Right hindlimb (tissue), 1 donor: ENCODE results near the gene AADAC.
A peak's percentile ranks its signal among the peaks of the same experiment; 100 is the strongest.
"Not testable (repeated sequence)": the region's sequence is repeated elsewhere in the genome, so short reads cannot be mapped to it uniquely, and the experiment has no call there.

ENCODE experiments used
- DNase-seq: peaks from one replicate; pipeline ENCODE4 v3.0.0-alpha.2; 2018

AADAC gene, protein sequence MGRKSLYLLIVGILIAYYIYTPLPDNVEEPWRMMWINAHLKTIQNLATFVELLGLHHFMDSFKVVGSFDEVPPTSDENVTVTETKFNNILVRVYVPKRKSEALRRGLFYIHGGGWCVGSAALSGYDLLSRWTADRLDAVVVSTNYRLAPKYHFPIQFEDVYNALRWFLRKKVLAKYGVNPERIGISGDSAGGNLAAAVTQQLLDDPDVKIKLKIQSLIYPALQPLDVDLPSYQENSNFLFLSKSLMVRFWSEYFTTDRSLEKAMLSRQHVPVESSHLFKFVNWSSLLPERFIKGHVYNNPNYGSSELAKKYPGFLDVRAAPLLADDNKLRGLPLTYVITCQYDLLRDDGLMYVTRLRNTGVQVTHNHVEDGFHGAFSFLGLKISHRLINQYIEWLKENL

DNA sequence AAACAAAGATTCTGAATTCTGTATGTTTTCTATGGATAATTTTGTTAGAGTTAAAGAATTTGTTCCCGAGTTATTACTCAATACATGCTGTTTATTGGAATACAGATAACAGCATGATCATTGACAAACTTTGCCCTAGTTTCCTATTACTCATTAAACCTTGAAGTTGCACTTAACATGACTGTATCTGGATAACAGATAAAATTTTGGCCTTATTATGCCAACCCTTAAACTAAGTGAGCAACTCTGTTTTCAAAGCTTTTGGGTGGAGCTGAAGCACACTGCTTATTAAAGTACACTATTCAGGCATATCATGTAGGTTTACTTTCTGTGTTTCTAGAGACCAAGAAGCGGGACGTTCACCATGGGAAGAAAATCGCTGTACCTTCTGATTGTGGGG lies at the start of gene AADAC:
TSS of gene AADAC (plus strand) at position 318 of the 400 bp plus-strand sequence. CDS start at position 365, 47 bp downstream.
- DNase-seq, result no peak

DNA sequence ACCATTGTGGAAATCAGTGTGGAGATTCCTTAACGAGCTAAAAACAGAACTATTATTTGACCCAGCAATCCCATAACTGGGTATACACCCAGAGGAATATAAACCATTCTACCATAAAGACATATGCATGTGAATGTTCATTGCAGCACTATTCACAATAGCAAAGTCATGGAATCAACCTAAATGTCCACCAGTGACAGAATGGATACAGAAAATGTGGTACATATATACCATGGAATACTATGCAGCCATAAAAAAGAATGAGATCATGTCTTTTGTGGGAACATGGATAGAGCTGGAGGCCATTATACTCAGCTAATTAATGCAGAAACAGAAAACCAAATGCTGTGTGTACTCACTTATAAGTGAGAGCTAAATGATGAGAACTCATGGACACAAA lies 49.2 kb upstream of the AADAC start:
- DNase-seq, result not testable (repeated sequence)

DNA sequence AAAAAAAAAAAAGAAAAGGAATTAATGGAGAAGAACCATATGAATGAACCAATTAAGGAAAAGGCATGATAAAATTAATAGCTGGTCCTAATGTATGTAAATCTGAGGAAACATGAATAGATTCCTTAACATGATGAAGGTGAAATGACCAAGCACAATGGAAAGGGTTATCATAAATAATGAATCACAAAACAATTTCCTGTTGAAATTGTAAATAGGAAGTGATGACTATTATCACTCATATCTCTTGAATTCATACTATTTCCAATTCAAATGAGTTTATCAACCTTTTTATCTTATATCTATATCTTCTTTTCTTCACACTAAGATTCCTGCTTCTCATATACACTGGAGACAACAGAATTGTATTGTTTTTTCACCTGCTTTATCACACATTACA lies 48.2 kb upstream of the AADAC start:
- DNase-seq, result no peak

DNA sequence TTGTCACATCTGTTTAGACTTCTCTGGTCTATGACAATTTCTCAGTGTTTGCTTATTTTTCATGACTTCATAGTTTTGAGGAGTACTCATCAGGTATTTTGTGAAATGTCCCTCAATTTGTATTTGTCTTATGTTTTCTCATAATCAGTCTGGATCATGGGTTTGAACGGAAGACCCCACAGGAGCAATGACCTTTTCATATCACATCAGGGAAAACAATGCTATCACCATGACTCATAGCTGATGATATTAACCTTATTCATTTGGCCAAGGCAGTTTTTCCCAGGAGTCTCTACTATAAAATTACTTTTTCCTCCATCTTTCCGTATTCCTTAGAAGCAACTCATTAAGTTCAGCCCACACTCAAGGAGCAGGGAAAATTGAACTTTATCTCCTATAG lies 47.5 kb upstream of the AADAC start:
- no peak for DNase-seq

DNA sequence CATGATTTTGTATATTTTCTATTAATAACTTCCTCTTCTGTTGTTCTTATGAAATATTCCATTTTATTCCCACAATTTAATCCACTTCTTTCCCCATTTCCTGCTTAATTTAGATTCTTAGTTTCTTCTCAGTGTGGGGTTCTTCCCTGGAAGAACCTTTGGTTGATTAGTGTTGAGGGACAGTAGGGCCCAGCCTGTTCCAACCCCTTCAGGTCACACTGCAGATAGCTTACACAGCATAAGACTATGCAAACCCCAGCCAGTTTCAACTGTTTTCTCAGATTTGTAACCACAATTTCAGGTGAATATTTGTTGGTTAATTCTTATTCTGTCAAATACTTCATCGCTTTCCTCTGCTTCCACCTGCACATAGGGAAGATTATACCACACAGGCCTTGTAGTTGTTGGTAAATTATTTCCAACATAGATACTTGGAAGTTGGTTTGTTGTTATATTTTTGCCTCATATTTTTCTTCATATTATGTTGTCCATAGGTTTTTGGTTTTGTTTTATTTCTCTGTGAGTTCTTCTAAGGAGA lies 45.5 kb upstream of the AADAC start:
- no peak for DNase-seq

DNA sequence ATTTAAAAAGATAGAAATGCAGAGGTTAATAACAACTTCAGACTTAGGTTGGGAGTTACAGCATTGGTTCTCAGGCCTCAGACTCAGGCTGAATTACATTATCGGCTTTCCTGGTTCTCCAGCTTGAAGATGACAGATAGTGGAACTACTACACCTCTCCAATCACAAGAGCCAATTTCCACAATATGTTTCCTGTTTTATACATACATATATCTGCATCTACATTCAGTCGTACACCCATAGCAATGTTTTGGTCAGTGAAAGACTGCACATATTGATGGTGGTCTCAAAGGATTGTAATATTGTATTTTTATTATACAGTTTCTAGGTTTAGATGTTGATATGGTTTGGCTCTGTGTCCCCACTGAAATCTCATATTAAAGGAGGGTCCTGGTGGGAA lies 44.7 kb upstream of the AADAC start:
- DNase-seq, result no peak

DNA sequence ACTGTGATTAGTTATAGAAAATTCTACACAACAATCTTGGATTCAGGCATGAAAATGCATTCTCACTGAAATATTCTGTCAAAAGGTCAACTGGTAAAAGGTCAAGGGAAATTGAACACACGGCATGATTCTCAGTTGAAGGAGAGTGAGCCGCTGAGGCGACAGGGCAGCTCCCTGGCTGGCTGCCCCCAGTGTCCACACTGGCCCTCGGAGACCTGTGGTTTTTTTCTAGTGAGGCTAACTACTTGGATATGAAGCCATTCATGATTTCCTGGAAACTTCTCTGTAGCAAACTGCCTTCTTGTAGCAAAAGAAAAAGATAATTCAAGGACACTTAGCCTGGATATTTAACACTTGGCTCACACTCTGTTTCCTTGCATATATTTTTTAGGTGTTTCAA lies 43.0 kb upstream of the AADAC start:
- DNase-seq, result peak; percentile 61

DNA sequence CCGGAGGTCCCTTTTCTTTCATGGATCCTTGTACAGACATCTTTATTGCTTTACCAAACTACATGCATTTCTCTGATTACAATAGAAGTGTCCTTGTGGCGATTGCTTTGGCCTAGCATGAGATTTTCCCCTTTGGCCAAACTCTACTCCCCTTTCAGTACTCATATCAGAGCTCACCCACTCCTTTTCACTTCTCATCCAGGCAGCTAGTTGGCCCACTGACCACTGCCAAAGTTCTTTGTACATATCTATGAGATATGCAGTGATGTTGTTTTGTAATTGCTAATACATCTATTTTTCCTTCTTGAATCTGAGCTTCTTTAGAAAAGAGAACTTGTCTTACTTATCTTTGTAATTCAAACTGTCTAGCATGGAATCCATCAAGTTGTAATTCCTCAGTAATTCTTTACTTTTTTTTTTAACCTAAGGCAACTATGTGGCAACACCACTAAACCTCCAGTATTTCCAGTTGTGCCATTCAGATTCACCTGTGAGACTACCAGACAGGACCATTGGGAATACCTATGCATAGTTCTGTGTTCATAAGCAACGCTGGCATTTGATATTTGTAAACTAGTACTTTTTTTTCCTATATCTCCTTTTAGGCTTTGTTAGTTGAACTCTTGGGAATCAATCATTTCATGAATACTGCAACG lies 41.0 kb upstream of the AADAC start:
- DNase-seq, result no peak

DNA sequence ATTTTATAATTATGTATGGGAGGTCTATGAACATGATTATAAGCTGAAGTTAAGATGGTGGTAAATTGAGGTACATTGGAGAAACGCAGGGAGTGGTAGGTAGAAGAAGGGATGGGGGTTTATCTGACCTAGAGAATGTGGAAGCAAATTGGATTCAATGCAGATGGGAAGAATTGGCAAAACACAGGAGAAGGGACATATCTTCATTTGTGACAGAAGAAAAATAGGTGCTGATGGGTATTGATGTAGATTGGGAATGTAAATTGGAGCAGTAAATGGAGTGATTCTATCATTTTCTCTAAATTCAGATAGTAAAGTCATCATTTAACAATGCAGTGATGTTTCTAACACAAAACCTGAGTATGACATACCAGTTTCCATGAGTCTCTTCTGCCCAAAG lies 39.7 kb upstream of the AADAC start:
- DNase-seq, result no peak

DNA sequence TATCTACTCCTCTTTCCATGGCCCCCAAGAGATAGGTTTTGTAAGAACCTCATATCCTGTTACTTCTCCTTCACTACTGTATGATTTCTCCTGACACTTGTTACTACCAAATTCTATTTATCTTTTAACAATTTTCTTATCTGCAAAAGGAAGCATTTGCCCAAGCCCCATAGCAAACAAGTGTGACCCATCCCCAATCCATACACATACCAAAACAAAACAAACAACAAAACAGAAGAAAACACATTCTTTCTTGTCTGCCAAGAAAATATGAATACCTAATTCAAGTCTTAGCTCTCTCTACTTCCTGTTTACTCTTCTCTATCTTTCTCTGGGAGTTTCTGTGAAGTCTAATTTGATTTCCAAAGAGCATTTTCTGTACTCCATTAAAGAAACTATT lies 39.0 kb upstream of the AADAC start:
- no peak for DNase-seq

DNA sequence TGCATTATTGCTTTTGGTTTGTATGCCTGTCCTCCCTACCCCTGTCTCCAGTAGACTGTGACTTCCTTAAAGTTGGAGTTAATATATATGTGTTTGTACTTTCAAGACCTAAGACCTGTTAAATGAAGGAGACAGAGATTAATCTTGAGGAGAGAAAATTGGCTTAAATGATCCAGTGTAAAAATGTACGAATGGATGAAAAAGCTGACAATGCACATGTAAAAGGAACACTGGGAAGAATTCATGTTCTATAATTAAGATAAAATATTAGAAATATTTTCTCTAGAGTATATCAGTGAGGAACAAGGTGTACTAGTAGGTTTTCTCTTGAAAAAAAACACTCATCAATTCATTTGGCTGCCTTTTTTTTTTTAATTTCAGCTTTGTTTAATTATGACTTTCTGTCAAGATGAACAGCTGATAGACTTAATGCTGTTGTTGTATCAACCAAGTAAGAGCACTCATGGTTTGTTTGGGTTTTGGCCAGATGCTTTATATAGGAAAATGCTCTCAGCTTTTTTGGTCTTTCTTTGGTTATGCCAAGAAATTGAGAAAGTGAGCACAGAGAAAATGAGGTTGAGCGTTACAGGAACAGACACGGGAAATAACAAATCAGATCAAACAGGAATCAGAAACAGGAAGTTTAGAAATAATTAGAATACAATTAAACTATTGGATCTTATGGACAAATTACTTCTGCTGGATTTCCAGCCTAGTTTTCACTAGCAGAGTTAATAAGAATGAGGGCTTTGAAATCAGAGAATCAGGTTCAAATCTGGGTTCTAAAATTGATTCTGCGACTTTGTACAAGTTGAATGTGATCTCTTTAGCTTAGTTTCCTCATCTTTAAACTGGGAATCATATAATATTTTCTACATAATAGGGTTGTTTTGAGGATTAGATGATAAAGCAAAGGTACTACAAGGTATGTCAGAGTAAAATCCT lies 38.3 kb upstream of the AADAC start:
- no peak for DNase-seq

DNA sequence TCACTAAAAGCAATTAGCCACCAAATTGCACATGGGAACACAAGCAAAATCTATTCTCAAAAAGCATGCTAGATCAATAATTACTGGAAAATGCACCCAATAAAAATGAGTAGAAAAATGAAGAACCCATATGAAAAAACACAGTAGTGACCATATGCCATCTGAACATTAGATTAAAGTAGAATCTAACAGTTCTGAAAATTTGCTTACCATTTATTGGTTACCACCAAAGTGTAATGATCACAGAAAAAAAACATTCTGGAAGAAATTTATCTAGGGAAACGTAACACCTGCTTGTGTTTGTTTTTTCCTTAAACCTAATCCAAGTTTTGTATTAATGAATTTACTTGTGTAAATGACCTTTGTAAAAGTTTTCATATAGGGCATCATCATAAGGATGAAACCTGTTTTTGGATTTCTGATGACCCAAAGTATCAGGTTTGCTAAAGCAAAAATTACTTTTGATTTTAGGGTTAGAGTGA lies 37.6 kb upstream of the AADAC start:
- no peak for DNase-seq

DNA sequence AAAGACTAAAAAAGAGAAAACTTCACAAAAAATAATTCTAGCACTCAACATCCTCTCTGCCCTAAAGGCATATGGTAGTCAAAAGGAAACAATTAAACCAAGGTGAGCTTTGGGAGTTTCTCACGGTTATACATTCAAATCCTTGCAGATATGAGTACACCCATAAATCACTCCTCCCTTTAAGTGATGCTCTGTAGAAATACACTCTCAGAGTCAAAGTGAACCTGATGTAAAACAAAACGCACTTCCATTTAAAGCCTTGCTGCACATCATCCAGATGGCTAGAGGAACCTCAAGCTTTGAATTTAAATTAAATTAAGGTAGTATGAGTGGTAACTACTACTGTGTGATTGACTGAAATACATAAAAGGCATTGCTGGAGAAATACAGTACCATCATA lies 36.0 kb upstream of the AADAC start:
- no peak for DNase-seq

DNA sequence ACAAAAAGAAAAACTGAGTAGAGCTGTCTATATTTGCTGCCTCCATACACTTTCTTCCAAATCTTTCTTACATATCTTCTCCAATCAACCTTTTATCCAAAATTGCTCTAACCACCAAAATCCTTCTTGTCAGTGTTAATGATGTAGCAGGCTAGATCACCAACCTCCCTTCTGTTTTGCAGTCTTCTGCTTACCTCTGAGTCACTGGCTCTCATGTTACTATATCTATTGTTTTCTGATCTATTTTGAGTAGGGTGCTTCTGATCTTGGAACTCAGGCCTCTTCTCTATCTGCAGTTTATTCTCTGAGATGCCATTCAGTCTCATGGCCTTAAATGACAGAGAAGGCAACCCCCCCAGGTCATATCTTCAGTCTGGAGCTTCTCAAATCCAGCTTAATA lies 26.3 kb upstream of the AADAC start:
- no peak for DNase-seq

DNA sequence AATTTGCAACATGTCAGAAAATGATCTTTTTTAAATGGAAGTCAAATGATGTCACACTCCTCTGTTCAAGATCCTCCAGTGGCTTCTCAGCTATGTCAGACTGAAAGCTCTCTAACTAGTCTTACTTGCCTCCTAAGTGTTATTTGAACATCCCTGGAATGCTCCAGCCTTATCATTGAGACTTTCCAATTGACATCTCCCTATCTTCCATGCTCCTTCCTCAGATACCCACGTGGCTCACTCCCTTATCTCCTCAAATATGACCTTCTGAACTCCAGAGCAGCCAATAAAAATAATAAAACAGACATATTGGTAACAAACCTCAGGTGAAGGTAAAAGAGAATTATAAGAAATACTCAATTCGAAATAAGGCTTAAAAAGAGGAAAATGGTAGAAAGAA lies 25.5 kb upstream of the AADAC start:
- no peak for DNase-seq

DNA sequence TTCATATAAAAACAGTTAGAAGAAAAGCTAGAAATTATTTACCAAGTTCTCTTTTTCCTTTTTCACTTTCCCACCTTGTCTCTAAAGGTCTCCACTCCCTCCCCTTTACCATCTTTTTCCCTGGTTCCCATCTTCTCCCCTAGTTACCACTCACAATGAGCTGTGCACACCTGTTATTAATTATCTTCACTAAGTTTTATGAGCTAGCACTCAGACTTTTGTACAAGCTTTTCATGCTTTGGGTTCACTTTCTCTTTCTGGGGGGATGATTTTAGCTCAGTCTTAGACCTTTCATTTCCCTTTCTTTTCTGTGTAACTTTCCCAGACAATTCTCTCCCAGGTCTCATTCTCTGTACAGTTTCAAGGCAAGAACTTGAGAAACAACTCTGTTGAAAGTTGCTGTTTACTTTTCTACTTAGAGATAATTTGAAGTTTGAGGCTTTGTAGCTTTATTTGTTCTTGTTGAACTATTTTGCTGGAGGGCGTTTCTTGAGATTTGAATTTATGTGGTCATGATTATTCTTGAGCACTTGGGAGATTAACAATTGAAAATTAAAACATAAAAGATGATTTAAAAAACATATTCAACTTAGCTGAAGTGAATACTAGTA lies 24.0 kb upstream of the AADAC start:
- DNase-seq, result no peak

DNA sequence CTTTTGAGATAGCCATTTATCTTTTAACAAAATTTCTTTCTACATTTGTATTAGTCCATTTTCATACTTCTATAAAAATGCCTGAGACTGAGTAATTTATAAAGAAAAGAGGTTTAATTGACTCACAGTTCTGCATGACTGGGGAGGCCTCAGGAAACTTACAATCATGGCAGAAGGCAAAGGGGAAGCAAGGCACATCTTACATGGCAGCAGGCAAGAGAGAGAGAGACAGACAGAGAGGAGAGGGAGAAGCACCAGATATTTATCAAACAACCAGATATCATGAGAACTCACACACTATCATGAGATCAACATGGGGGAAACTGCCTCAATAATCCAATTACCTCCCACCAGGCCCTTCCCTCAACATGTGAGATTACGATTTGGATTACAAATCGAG lies 23.2 kb upstream of the AADAC start:
- not testable (repeated sequence) for DNase-seq

DNA sequence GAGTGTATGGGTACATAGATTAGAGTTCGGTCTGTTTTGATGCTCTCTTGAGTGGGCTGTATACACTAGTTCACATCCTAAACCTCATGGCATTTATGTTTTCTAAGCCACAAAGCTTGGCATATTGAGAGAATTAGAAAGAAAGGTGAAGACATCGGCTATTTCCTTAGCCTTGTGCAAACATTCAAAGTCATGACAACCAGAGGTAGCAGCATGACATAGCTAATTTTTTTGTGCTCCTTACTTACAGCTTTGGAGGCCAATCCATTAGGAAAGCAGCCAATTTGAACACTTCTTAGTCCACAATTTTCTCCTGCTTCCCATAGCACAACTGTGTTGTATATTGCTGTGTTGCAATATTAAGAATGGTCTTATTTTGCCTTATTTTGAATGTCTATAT lies 21.5 kb upstream of the AADAC start:
- DNase-seq, result no peak

DNA sequence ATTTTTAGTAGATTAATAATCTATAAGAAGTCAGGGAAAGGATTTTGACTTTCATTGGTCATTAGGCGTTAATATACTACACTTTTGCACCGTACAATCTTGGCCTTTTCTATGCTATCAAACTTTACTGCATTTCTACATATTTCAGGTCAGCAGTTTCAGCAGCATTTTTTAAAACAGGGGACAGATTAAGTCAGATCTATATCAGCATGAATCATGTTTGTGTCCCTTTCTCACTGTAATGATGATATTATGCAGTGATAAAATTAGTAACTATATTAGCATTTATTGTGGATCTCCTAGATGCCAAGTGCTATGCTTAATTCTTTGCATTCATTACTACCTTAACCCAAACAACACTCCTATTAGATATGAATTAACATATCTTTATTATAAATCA lies 20.3 kb upstream of the AADAC start:
- no peak for DNase-seq

DNA sequence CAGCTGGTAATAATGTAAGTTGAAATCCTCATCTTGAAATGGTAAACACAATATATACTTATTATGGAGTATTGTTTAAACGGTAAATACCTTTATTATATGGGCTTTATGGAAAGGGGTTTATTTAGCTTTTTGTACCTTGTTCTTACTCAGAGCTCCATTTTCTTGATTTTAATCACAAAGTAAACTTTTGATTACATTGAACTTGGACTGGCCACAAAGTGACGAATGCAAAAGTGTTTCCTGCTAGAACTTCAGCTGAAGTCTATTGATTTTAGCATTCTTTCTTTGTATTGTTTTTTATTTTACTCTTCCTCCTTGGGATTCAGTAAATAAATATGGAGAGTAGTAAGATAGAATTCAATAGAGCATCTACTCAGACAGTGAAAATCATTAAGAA lies 19.8 kb upstream of the AADAC start:
- no peak for DNase-seq

DNA sequence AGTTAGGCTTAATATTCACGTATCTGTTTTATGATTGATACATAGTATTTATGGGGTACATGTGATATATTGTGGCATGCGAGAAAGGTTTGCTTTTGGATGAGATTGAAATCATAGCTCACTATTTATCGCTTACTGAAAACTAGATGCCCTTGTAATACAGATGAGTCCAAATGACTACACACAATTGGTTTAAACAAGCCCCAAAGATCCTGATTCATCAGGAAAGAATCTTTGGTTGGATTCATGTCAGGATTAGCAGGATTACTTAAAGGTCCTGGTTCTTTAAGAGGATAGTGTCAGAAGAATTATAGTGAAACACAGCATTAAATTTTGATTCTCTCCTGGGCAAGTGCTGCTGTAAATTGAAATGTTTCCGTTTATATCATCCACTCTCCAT lies 18.6 kb upstream of the AADAC start:
- DNase-seq, result no peak

DNA sequence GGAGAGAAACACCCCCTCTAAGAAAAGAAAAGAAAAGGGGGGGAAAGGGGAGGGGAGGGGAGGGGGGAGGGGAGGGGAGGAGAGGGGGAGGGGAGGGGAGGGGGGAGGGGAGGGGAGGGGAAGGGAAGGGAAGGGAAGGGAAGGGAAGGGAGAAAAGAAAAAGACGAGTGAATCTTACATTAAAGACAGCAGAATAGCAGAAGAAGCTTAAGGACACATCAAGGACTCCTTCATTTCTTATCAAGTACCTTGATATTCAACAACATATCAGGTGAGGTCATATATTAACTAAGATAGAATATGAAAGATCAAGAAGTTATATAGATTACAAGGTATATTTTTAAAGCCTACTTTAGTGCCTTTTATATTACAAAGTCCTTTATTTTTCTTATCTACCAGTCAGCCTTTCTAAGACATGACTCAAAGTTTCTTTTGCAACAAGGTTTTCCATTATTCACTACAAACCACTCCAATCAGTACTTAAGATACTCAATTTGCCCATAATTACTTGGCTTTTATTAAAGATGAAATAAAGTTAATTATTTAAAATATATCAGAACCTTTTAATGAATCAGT lies 17.7 kb upstream of the AADAC start:
- no peak for DNase-seq
